HepG2 (cell line): ENCODE results near the gene PAQR6. TPM values are rescaled to one million over a fixed set of nuclear protein-coding genes. Genes with fewer than 3 reads are reported as not detected.
A peak's percentile ranks its signal among the peaks of the same experiment; 100 is the strongest.

Source experiments
- CREM ChIP-seq, 2 experiments: sonication (generic) in 1 of 2; formaldehyde crosslinking in 1 of 2; IDR thresholded peaks; 2 replicates each; pipeline versions ENCODE4 v1.4.0 to v1.6.1; 2016 to 2020; ENCODE audit warnings: antibody characterized with exemption in 1 of 2, mild to moderate bottlenecking in 1 of 2, missing genetic modification reagents in 1 of 2
- E2F1 ChIP-seq: sonication (generic); formaldehyde crosslinking; IDR thresholded peaks from 2 replicates; pipeline ENCODE4 v1.5.0; 2020; ENCODE audit warnings: missing genetic modification reagents
- ETV5 ChIP-seq: IDR thresholded peaks from 2 replicates; pipeline ENCODE4 v1.6.1; 2018; ENCODE audit warnings: missing biosample characterization, missing genetic modification reagents, inconsistent platforms, borderline replicate concordance
- HNF4A ChIP-seq: sonication (generic); formaldehyde crosslinking; IDR thresholded peaks from 2 replicates; pipeline ENCODE4 v1.4.0; 2020; ENCODE audit warnings: missing genetic modification reagents
- HNRNPL ChIP-seq: fragments of 200-400 bp; formaldehyde crosslinking; IDR thresholded peaks from 2 replicates; pipeline ENCODE4 v1.6.1; 2017; ENCODE audit warnings: mild to moderate bottlenecking, low read depth, low read length
- KLF6 ChIP-seq: IDR thresholded peaks from 2 replicates; pipeline ENCODE4 v1.8.0; 2016; ENCODE audit warnings: missing biosample characterization, missing genetic modification reagents
- MAX ChIP-seq: IDR thresholded peaks from 2 replicates; pipeline ENCODE4 v1.6.1; 2012; ENCODE audit warnings: inconsistent platforms
- MED8 ChIP-seq: sonication (generic); formaldehyde crosslinking; IDR thresholded peaks from 2 replicates; pipeline ENCODE4 v1.8.1; 2023; ENCODE audit warnings: mild to moderate bottlenecking, missing genetic modification reagents; ENCODE audit not compliant: insufficient replicate concordance
- MEIS2 ChIP-seq: sonication (generic); formaldehyde crosslinking; IDR thresholded peaks from 2 replicates; pipeline ENCODE4 v1.9.0; 2021; ENCODE audit warnings: mild to moderate bottlenecking, missing genetic modification reagents
- NFIC ChIP-seq: IDR thresholded peaks from 2 replicates; pipeline ENCODE4 v1.6.1; 2012; ENCODE audit warnings: mild to moderate bottlenecking, low read length, inconsistent platforms
- POGK ChIP-seq: sonication (generic); formaldehyde crosslinking; conservative IDR thresholded peaks from 2 replicates; pipeline ENCODE4 v1.8.0; 2022; ENCODE audit warnings: mild to moderate bottlenecking, moderate library complexity, missing genetic modification reagents
- POLR2G ChIP-seq: fragments of 200-400 bp; formaldehyde crosslinking; IDR thresholded peaks from 2 replicates; pipeline ENCODE4 v1.6.1; 2018; ENCODE audit warnings: mild to moderate bottlenecking, low read depth, low read length, moderate library complexity
- SALL1 ChIP-seq: sonication (generic); formaldehyde crosslinking; IDR thresholded peaks from 2 replicates; pipeline ENCODE4 v1.8.0; 2022; ENCODE audit warnings: mild to moderate bottlenecking, missing genetic modification reagents
- SRSF9 ChIP-seq: fragments of 200-400 bp; formaldehyde crosslinking; IDR thresholded peaks from 2 replicates; pipeline ENCODE4 v1.6.1; 2018; ENCODE audit warnings: borderline replicate concordance, mild to moderate bottlenecking, low read depth, low read length; ENCODE audit not compliant: insufficient read depth, poor library complexity, severe bottlenecking
- TERF1 ChIP-seq: sonication (generic); formaldehyde crosslinking; IDR thresholded peaks from 2 replicates; pipeline ENCODE4 v1.8.0; 2022; ENCODE audit warnings: mild to moderate bottlenecking, missing genetic modification reagents, moderate library complexity
- TFAP4 ChIP-seq: sonication (generic); IDR thresholded peaks from 2 replicates; pipeline ENCODE4 v1.6.1; 2016; ENCODE audit warnings: low read depth, borderline replicate concordance
- ZNF101 ChIP-seq: sonication (generic); formaldehyde crosslinking; IDR thresholded peaks from 2 replicates; pipeline ENCODE4 v1.4.0; 2020; ENCODE audit warnings: mild to moderate bottlenecking, low read depth, missing genetic modification reagents, borderline replicate concordance
- ZNF143 ChIP-seq: sonication (generic); formaldehyde crosslinking; IDR thresholded peaks from 2 replicates; pipeline ENCODE4 v1.4.0; 2020; ENCODE audit warnings: missing genetic modification reagents
- ZNF296 ChIP-seq: sonication (generic); formaldehyde crosslinking; conservative IDR thresholded peaks from 2 replicates; pipeline ENCODE4 v1.5.0; 2020; ENCODE audit warnings: mild to moderate bottlenecking, missing genetic modification reagents
- ZNF607 ChIP-seq: sonication (generic); formaldehyde crosslinking; IDR thresholded peaks from 2 replicates; pipeline ENCODE4 v1.5.1; 2020; ENCODE audit warnings: missing genetic modification reagents, mild to moderate bottlenecking, borderline replicate concordance
- ZNF660 ChIP-seq: sonication (generic); formaldehyde crosslinking; IDR thresholded peaks from 2 replicates; pipeline ENCODE4 v1.5.1; 2020; ENCODE audit warnings: mild to moderate bottlenecking, low read depth, missing genetic modification reagents, borderline replicate concordance
- ZNF672 ChIP-seq: sonication (generic); formaldehyde crosslinking; IDR thresholded peaks from 2 replicates; pipeline ENCODE4 v1.8.1; 2022; ENCODE audit warnings: missing genetic modification reagents
- ZNF724P ChIP-seq: sonication (generic); formaldehyde crosslinking; IDR thresholded peaks from 2 replicates; pipeline ENCODE4 v1.8.0; 2022; ENCODE audit warnings: missing genetic modification reagents, borderline replicate concordance
- ZNF878 ChIP-seq: sonication (generic); formaldehyde crosslinking; IDR thresholded peaks from 2 replicates; pipeline ENCODE4 v1.8.1; 2023; ENCODE audit warnings: mild to moderate bottlenecking, missing genetic modification reagents, moderate library complexity
- ZNF891 ChIP-seq: sonication (generic); formaldehyde crosslinking; IDR thresholded peaks from 2 replicates; pipeline ENCODE4 v1.5.0; 2020; ENCODE audit warnings: mild to moderate bottlenecking, missing genetic modification reagents
- polyA plus RNA-seq, 8 experiments: library from polyadenylated mRNA; depleted of rRNA in 3 of 8; stranded (reverse) in 7 of 8; unstranded in 1 of 8; fragments of >200 nt; fragmentation: Illumina TruSeq in 4 of 8; extraction: Trizol in 4 of 8; gene quantifications; 2 replicates each; pipeline versions ENCODE4 v1.2.1 to v1.2.3, GENCODE V29; 2011 to 2016; ENCODE audit warnings: low read depth in 4 of 8, missing spikeins in 1 of 8, mixed read lengths in 1 of 8; ENCODE audit not compliant: insufficient read depth in 1 of 8
- total RNA-seq, 5 experiments: library from RNA; depleted of rRNA; stranded (reverse); fragments of >200 nt; fragmentation: Illumina TruSeq; extraction: Trizol; gene quantifications; 2 replicates each; pipeline ENCODE4 v1.2.3, GENCODE V29; 2016; ENCODE audit warnings: low read depth in 1 of 5

The PAQR6 gene
- total and polyA plus RNA-seq, 2 of the 13 experiments (the other 11 are each of a cell fraction or from before 2014, with no cell fraction given) = 0.82 to 1.4 TPM

GRCh38 chr1:156282479-156283222 lies 34.8 kb upstream of the PAQR6 start, which contains the start of gene SMG5 (continued):
- peak; percentile 86; the same call in 1 of the 2 replicates for TF ChIP-seq ZNF891 (CRISPR knock-in tag)
- no peak for TF ChIP-seq ZNF660
- no peak for TF ChIP-seq ZNF878 (CRISPR knock-in tag)
- TF ChIP-seq SALL1 (CRISPR knock-in tag) = peak; percentile 61
- peak; percentile 83 for TF ChIP-seq NFIC
- TF ChIP-seq MED8 (CRISPR knock-in tag) = peak; percentile 84
- TF ChIP-seq KLF6 (CRISPR knock-in tag) = peak; percentile 82; the same call in 1 of the 2 replicates
- peak; percentile 91 for TF ChIP-seq MAX
- TF ChIP-seq POLR2G = peak; percentile 98
- TF ChIP-seq ZNF724P (CRISPR knock-in tag) = no peak; the same call in 1 of the 2 replicates
- no peak for TF ChIP-seq TERF1 (CRISPR knock-in tag)
- peak; percentile 65 for TF ChIP-seq HNF4A
- peak; percentile 55; the same call in 1 of the 2 replicates for TF ChIP-seq TFAP4
- peak; percentile 41 for TF ChIP-seq E2F1 (CRISPR knock-in tag)
- no peak for TF ChIP-seq ZNF101 (CRISPR knock-in tag)
- peak; percentile 48; the same call in 1 of the 2 replicates for TF ChIP-seq MEIS2 (CRISPR knock-in tag)
- peak; percentile 96 for TF ChIP-seq ETV5 (CRISPR knock-in tag)
- TF ChIP-seq HNRNPL = no peak
- TF ChIP-seq ZNF607 (CRISPR knock-in tag) = peak; percentile 78; the same call in 1 of the 2 replicates
- TF ChIP-seq ZNF672 (CRISPR knock-in tag) = no peak
- TF ChIP-seq ZNF143 = peak; percentile 78
- TF ChIP-seq SRSF9 = no peak
- TF ChIP-seq ZNF296 (CRISPR knock-in tag) = no peak
- peak; percentile 42; the same call in 1 of the 2 replicates for TF ChIP-seq POGK (CRISPR knock-in tag)
- TF ChIP-seq CREM (IDR thresholded peaks at IDR 0.05) = peak; percentile 84
- TF ChIP-seq CREM (CRISPR knock-in tag; IDR thresholded peaks at IDR 0.05) = no peak
